ENCODE measurements around the gene EIF4A2. TPM values are rescaled to one million over a fixed set of nuclear protein-coding genes. Genes with fewer than 3 reads are reported as not detected.

The EIF4A2 gene
- total and polyA plus RNA-seq, 9 of the 15 experiments (the other 6 are each of a cell fraction or from before 2014, with no cell fraction given): 307 to 754 (median 435) TPM

DNA sequence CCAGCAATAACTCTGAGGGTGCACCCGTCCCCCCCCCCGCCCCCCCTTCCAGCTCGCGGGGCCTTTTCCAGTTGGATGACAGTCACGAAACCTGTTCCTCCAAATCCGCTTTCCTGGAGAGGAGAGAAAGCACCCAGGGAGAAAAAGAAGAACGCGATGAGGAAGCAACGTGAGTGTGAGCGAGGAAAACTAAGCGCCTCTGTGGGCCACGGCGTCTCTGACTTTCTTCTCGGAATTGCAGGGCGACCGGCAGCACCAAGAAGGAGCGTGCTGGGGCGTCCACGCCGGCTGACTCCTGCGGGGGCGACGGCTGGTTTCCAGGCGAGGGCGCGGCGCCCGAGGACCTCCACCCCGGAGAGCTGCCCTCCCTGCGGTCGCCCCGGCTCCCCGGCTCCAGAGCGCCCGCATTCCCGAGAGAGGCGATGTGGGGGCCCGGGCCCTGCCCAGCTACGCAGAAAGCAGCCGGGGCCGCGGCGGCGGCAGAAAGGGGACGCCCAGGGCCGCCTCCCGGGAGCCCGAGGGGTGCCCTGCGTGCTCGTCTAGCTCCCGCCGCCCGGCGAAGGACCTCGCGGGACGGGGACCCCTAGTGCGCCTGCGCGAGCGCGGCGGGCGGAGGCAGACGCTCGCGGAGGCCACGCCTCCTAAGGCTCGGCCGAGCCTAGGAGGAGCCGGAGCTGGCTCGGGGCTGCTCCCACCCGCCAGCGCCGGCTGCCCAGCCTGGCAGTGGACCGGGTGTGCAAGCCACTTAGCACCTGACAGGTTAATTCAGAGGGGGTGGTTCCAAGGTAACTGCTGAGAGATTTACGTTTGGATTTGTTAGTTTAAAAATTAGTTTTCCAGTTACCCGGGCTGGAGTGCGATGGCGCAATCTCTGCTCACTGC lies 43.8 kb downstream of the EIF4A2 start (continued):
- TF ChIP-seq HNRNPL (IDR thresholded peaks at IDR 0.05; ENCODE audit: low read depth, low read length) (0 out of 2 replicates have a peak, but pooled peaks have one; percentile 21), HIVEP1 (CRISPR knock-in tag; IDR thresholded peaks at IDR 0.05) (no peak), HDGF (IDR thresholded peaks at IDR 0.05) (no peak), ZNF778 (CRISPR knock-in tag; IDR thresholded peaks at IDR 0.05) (no peak), ZNF253 (CRISPR knock-in tag; conservative IDR thresholded peaks at IDR 0.05) (no peak), SIN3A (IDR thresholded peaks at IDR 0.05; ENCODE audit: borderline replicate concordance in 2 of 2, control insufficient read depth in 1 of 2, low read depth in 2 of 2, low read length in 2 of 2) (0 out of 4 replicates have a peak, but pooled peaks of 1 of the 2 experiments have one; percentile 34), ZNF41 (CRISPR knock-in tag; conservative IDR thresholded peaks at IDR 0.05) (no peak), TEAD4 (IDR thresholded peaks at IDR 0.05; ENCODE audit: low read length) (no peak), TEAD4 (CRISPR knock-in tag; IDR thresholded peaks at IDR 0.05; ENCODE audit: borderline replicate concordance) (no peak), ZNF239 (CRISPR knock-in tag; IDR thresholded peaks at IDR 0.05) (no peak), ELF1 (tag; IDR thresholded peaks at IDR 0.05) (no peak), ZNF175 (CRISPR knock-in tag; IDR thresholded peaks at IDR 0.05; ENCODE audit: low read depth) (no peak), TAF7 (tag; IDR thresholded peaks at IDR 0.05) (no peak), HEY1 (CRISPR knock-in tag; IDR thresholded peaks at IDR 0.05; ENCODE audit: borderline replicate concordance) (no peak), ILK (tag; IDR thresholded peaks at IDR 0.05; ENCODE audit: borderline replicate concordance, low read depth) (no peak), CAMTA2 (CRISPR knock-in tag; conservative IDR thresholded peaks at IDR 0.05) (no peak), MTA2 (IDR thresholded peaks at IDR 0.05; ENCODE audit: low read depth) (no peak)
- TF ChIP-seq, protein P1, sequence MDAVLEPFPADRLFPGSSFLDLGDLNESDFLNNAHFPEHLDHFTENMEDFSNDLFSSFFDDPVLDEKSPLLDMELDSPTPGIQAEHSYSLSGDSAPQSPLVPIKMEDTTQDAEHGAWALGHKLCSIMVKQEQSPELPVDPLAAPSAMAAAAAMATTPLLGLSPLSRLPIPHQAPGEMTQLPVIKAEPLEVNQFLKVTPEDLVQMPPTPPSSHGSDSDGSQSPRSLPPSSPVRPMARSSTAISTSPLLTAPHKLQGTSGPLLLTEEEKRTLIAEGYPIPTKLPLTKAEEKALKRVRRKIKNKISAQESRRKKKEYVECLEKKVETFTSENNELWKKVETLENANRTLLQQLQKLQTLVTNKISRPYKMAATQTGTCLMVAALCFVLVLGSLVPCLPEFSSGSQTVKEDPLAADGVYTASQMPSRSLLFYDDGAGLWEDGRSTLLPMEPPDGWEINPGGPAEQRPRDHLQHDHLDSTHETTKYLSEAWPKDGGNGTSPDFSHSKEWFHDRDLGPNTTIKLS (IDR thresholded peaks at IDR 0.05; ENCODE audit: borderline replicate concordance, low read depth): peak; percentile 51; the same call in 1 of the 2 replicates
- TF ChIP-seq, protein P2, sequence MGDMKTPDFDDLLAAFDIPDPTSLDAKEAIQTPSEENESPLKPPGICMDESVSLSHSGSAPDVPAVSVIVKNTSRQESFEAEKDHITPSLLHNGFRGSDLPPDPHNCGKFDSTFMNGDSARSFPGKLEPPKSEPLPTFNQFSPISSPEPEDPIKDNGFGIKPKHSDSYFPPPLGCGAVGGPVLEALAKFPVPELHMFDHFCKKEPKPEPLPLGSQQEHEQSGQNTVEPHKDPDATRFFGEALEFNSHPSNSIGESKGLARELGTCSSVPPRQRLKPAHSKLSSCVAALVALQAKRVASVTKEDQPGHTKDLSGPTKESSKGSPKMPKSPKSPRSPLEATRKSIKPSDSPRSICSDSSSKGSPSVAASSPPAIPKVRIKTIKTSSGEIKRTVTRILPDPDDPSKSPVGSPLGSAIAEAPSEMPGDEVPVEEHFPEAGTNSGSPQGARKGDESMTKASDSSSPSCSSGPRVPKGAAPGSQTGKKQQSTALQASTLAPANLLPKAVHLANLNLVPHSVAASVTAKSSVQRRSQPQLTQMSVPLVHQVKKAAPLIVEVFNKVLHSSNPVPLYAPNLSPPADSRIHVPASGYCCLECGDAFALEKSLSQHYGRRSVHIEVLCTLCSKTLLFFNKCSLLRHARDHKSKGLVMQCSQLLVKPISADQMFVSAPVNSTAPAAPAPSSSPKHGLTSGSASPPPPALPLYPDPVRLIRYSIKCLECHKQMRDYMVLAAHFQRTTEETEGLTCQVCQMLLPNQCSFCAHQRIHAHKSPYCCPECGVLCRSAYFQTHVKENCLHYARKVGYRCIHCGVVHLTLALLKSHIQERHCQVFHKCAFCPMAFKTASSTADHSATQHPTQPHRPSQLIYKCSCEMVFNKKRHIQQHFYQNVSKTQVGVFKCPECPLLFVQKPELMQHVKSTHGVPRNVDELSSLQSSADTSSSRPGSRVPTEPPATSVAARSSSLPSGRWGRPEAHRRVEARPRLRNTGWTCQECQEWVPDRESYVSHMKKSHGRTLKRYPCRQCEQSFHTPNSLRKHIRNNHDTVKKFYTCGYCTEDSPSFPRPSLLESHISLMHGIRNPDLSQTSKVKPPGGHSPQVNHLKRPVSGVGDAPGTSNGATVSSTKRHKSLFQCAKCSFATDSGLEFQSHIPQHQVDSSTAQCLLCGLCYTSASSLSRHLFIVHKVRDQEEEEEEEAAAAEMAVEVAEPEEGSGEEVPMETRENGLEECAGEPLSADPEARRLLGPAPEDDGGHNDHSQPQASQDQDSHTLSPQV (IDR thresholded peaks at IDR 0.05): peak; percentile 45; the same call in 1 of the 2 replicates
- TF ChIP-seq, protein P3, sequence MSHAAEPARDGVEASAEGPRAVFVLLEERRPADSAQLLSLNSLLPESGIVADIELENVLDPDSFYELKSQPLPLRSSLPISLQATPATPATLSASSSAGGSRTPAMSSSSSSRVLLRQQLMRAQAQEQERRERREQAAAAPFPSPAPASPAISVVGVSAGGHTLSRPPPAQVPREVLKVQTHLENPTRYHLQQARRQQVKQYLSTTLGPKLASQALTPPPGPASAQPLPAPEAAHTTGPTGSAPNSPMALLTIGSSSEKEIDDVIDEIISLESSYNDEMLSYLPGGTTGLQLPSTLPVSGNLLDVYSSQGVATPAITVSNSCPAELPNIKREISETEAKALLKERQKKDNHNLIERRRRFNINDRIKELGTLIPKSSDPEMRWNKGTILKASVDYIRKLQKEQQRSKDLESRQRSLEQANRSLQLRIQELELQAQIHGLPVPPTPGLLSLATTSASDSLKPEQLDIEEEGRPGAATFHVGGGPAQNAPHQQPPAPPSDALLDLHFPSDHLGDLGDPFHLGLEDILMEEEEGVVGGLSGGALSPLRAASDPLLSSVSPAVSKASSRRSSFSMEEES (CRISPR knock-in tag; IDR thresholded peaks at IDR 0.05): no peak

Measured in K562 (cell line).